GM13977 (cell line): ENCODE data around the gene SETD2.

Experiments used
- DNase-seq: peaks from one replicate; pipeline ENCODE4 v3.0.0; 2012; ENCODE audit warnings: low spot score
- CTCF ChIP-seq: IDR thresholded peaks from 2 replicates; pipeline ENCODE4 v1.5.1; 2012; ENCODE audit warnings: mild to moderate bottlenecking, control low read depth; ENCODE audit not compliant: insufficient read depth; ENCODE audit errors: extremely low read depth, missing control alignments
- in situ Hi-C: fragments of 300-500 bp; cut with MboI; formaldehyde crosslinking; loops from one replicate; pipeline ENCODE4 v1.12.0; 2022; ENCODE audit warnings: low sequenced_read_pairs, low pct_unique_long_range_greater_than_20kb, mixed read lengths, inconsistent platforms; ENCODE audit not compliant: unreplicated experiment

The SETD2 gene

GRCh38 chr3:46966811-46967210, 197.1 kb downstream of the SETD2 start:
- no peak for DNase-seq
- in situ Hi-C loops, result no loop called here
- TF ChIP-seq CTCF, result no peak
